Fibroblast of lung (primary cell): ENCODE results near the gene CLCN7. TPM values are rescaled to one million over a fixed set of nuclear protein-coding genes. Genes with fewer than 3 reads are reported as not detected.

Experiments used
- DNase-seq, 2 donors: peaks; one replicate each; pipeline versions ENCODE4 v3.0.0 to v3.0.0-alpha.2; 2010; ENCODE audit warnings: low read depth in 2 of 2
- H2AFZ ChIP-seq: 2 replicates; pipeline ENCODE4 v1.5.1; 2012; ENCODE audit warnings: low read length, control low read depth, inconsistent platforms
- H3K27ac ChIP-seq: 2 replicates; pipeline ENCODE4 v1.5.1; 2011; ENCODE audit warnings: low read length, control low read depth; ENCODE audit not compliant: insufficient read depth
- H3K27me3 ChIP-seq: 2 replicates; pipeline ENCODE4 v1.5.1; 2011; ENCODE audit warnings: mild to moderate bottlenecking, low read length; ENCODE audit not compliant: control insufficient read depth, insufficient read depth
- H3K36me3 ChIP-seq: 2 replicates; pipeline ENCODE4 v1.5.1; 2011; ENCODE audit warnings: low read length; ENCODE audit not compliant: control insufficient read depth, insufficient read depth
- H3K4me1 ChIP-seq: 2 replicates; pipeline ENCODE4 v1.5.1; 2011; ENCODE audit warnings: low read length; ENCODE audit not compliant: control insufficient read depth, insufficient read depth; ENCODE audit errors: extremely low read depth
- H3K4me2 ChIP-seq: 2 replicates; pipeline ENCODE4 v1.5.1; 2011; ENCODE audit warnings: low read length, control low read depth; ENCODE audit not compliant: insufficient read depth; ENCODE audit errors: extremely low read depth
- H3K4me3 ChIP-seq, 4 experiments: fragments of 200-600 bp in 1 of 4; sonication (generic) in 1 of 4; replicated peaks in 1 of 4; 2 replicates each; pipeline ENCODE4 v1.5.1; 2011 to 2016; ENCODE audit warnings: low read length in 4 of 4, low read depth in 3 of 4, mild to moderate bottlenecking in 3 of 4, control low read depth in 2 of 4, inconsistent platforms in 1 of 4, mixed read lengths in 1 of 4; ENCODE audit not compliant: insufficient read depth in 1 of 4; ENCODE audit errors: control extremely low read depth in 1 of 4
- H3K79me2 ChIP-seq: 2 replicates; pipeline ENCODE4 v1.5.1; 2012; ENCODE audit warnings: mild to moderate bottlenecking, low read length, inconsistent platforms; ENCODE audit not compliant: control insufficient read depth, insufficient read depth
- H3K9ac ChIP-seq: 2 replicates; pipeline ENCODE4 v1.5.1; 2011; ENCODE audit warnings: mild to moderate bottlenecking, low read length, control low read depth; ENCODE audit not compliant: insufficient read depth
- H3K9me3 ChIP-seq: 2 replicates; pipeline ENCODE4 v1.5.1; 2012; ENCODE audit warnings: low read depth, low read length; ENCODE audit not compliant: control insufficient read depth, insufficient read depth
- H4K20me1 ChIP-seq: 2 replicates; pipeline ENCODE4 v1.5.1; 2011; ENCODE audit warnings: low read length; ENCODE audit not compliant: control insufficient read depth, insufficient read depth; ENCODE audit errors: extremely low read depth
- EZH2 ChIP-seq: IDR thresholded peaks from 2 replicates; pipeline ENCODE4 v1.5.1; 2012; ENCODE audit warnings: low read length, control low read depth, mild to moderate bottlenecking; ENCODE audit errors: missing control alignments
- polyA plus RNA-seq, 2 donors: library from polyadenylated mRNA; depleted of rRNA in 1 of 2; stranded (reverse) in 1 of 2; unstranded in 1 of 2; fragments of >200 nt; gene quantifications; 2 replicates each; pipeline ENCODE4 v1.2.1, GENCODE V29; 2011 to 2012; ENCODE audit warnings: missing spikeins in 1 of 2
- total RNA-seq: library from RNA; depleted of rRNA; stranded (reverse); fragments of >200 nt; gene quantifications from 2 replicates; pipeline ENCODE4 v1.2.1, GENCODE V29; 2014
- TF ChIP-seq, protein P1 (sequence below), 2 donors: IDR thresholded peaks in 1 of 2; conservative IDR thresholded peaks in 1 of 2; 1 replicate in 1 of 2; 2 replicates in 1 of 2; pipeline ENCODE4 v1.5.1; 2011 to 2012; ENCODE audit warnings: low read length in 2 of 2, control low read depth in 1 of 2, inconsistent platforms in 1 of 2, low read depth in 1 of 2, mild to moderate bottlenecking in 1 of 2

Gene CLCN7
- total and polyA plus RNA-seq, 2 donors (not counting 1 experiment from before 2014, with no cell fraction given), result 25.0 to 83.4 TPM

DNA sequence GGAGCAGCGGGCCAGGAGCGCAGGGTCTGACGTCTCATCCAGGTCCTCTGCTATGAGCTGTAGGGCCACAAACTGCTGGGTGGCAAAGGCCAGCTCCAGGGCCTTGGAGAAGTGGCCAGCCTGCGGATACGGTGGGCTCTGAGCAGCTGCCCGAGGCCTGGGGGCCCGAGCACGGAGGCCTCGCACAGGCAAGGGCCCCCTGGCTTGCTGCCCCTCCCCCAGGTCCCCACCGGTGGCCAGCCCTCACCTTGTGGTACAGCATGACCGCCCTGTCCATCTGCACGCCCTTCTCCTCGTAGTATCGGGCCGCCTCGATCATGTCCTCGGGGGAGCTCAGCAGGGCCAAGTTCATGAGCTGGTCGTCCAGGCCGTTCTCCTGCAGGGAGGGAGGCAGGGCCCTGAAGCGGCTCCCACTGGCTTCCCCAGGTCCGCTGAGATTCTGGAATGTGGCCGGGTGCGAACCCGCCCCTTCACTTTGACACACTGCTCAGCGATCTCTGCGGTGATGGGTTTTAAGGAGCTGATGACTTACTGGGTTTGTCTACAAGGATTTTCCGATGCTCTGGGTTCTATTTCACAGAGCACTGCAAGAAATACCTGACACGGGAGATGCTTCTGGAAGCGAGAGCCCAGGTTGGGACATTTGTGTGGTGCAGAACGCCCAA is 48.9 kb upstream of the CLCN7 start:
- no peak for DNase-seq
- no peaks in the 10 kb centered on the region for H4K20me1 ChIP-seq
- no peaks in the 10 kb centered on the region for H3K36me3 ChIP-seq
- no peak overlapping the region for H3K4me2 ChIP-seq
- no peak for TF ChIP-seq EZH2
- TF ChIP-seq, protein P1, sequence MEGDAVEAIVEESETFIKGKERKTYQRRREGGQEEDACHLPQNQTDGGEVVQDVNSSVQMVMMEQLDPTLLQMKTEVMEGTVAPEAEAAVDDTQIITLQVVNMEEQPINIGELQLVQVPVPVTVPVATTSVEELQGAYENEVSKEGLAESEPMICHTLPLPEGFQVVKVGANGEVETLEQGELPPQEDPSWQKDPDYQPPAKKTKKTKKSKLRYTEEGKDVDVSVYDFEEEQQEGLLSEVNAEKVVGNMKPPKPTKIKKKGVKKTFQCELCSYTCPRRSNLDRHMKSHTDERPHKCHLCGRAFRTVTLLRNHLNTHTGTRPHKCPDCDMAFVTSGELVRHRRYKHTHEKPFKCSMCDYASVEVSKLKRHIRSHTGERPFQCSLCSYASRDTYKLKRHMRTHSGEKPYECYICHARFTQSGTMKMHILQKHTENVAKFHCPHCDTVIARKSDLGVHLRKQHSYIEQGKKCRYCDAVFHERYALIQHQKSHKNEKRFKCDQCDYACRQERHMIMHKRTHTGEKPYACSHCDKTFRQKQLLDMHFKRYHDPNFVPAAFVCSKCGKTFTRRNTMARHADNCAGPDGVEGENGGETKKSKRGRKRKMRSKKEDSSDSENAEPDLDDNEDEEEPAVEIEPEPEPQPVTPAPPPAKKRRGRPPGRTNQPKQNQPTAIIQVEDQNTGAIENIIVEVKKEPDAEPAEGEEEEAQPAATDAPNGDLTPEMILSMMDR (conservative IDR thresholded peaks at IDR 0.05 in 1 of 2, IDR thresholded peaks at IDR 0.05 in 1 of 2; ENCODE audit: low read depth in 1 of 2, low read length in 2 of 2), result no peak
- no peak overlapping the region for H3K4me3 ChIP-seq
- no peaks in the 10 kb centered on the region for H3K27me3 ChIP-seq
- H3K4me1 ChIP-seq, result no peaks in the 10 kb centered on the region
- H2AFZ ChIP-seq, result no peak overlapping the region
- H3K9ac ChIP-seq, result no peak overlapping the region
- H3K27ac ChIP-seq, result no peak overlapping the region
- H3K79me2 ChIP-seq, result no peaks in the 10 kb centered on the region
- no peaks in the 10 kb centered on the region for H3K9me3 ChIP-seq

DNA sequence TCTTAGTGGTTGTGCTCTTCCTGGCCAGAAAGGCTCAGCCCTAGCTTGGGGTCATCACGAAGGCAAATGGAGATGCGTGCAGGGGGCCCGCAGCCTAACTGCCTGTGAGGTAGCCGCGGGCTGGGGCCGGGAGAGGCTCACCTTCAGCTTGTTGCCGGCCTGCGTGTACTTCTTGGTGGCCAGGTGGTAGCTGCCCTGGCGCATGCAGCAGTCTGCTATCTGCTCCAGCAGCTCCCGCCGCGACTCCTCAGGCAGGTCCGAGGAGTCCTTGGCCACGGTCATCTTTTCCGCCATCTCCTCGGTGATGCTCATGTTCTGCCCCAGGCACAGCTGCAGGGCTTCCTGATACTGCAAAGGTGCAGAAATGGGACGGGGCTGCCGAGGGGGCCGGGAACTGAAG is 45.6 kb upstream of the CLCN7 start:
- Histone ChIP-seq H3K27ac (no peak overlapping the region), H3K79me2 (no peaks in the 10 kb centered on the region), H3K4me3 (no peak overlapping the region), H3K4me2 (no peak overlapping the region), H3K9me3 (no peaks in the 10 kb centered on the region), H2AFZ (no peak overlapping the region), H3K27me3 (no peaks in the 10 kb centered on the region), H3K4me1 (no peaks in the 10 kb centered on the region), H3K9ac (no peak overlapping the region), H4K20me1 (no peaks in the 10 kb centered on the region), H3K36me3 (no peaks in the 10 kb centered on the region)
- TF ChIP-seq EZH2, result no peak
- TF ChIP-seq, protein P1 (conservative IDR thresholded peaks at IDR 0.05 in 1 of 2, IDR thresholded peaks at IDR 0.05 in 1 of 2; ENCODE audit: low read depth in 1 of 2, low read length in 2 of 2), result no peak
- no peak for DNase-seq

DNA sequence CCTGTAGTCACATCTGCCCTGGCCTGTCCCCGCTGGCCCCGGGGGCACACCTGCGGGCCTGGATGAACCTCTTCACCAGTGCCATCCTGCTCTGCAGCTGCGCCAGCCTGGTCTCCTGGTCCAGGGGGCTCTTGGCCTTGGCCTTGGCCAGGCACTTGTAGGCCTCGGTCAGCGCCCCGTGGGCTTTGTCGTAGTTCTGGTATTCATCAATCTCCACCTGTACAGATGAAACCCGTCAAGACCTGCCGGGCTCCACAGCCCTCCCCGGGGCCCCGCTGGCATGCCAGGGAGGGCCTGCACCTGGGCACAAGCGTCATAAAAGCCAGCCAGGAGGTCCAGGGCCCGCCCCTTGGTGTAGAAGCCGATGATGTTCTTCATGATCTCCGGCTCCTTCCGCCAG is 45.0 kb upstream of the CLCN7 start:
- no peak for DNase-seq
- no peak for TF ChIP-seq EZH2
- TF ChIP-seq, protein P1 (conservative IDR thresholded peaks at IDR 0.05 in 1 of 2, IDR thresholded peaks at IDR 0.05 in 1 of 2; ENCODE audit: low read depth in 1 of 2, low read length in 2 of 2), result no peak
- H3K4me1 ChIP-seq, result no peaks in the 10 kb centered on the region
- no peak overlapping the region for H3K4me3 ChIP-seq
- H2AFZ ChIP-seq, result no peak overlapping the region
- no peak overlapping the region for H3K4me2 ChIP-seq
- H3K9ac ChIP-seq, result no peak overlapping the region
- no peaks in the 10 kb centered on the region for H3K36me3 ChIP-seq
- no peaks in the 10 kb centered on the region for H4K20me1 ChIP-seq
- no peaks in the 10 kb centered on the region for H3K9me3 ChIP-seq
- H3K27me3 ChIP-seq, result no peaks in the 10 kb centered on the region
- no peak overlapping the region for H3K27ac ChIP-seq
- H3K79me2 ChIP-seq, result no peaks in the 10 kb centered on the region
